WTC11 (cell line): ENCODE results near the gene GCFC2. TPM values are rescaled to one million over a fixed set of nuclear protein-coding genes. Genes with fewer than 3 reads are reported as not detected.

Source experiments
- ATAC-seq: fragments of 200-7000 bp; cut with Tn5 transposase; 2 replicates; pipeline ENCODE4 v1.10.0; 2021; ENCODE audit warnings: mild to moderate bottlenecking, moderate library complexity
- CTCF ChIA-PET: fragments of 300-600 bp; sonication (Branson Sonifier 250); formaldehyde crosslinking; loops from one replicate; lab custom pipeline; 2021; ENCODE audit warnings: antibody characterized with exemption; lab: Charles Lee
- POLR2A ChIA-PET: fragments of 350-600 bp; sonication (Branson Sonifier 250); formaldehyde crosslinking; loops from one replicate; lab custom pipeline; 2021; ENCODE audit warnings: antibody characterized with exemption; lab: Charles Lee
- DNase-seq: peaks from one replicate; pipeline ENCODE4 v3.0.0; 2021; ENCODE audit warnings: low spot score
- H3K27ac Mint-ChIP-seq: 2 replicates; pipeline ENCODE4 v1.8.0; 2021; ENCODE audit warnings: mixed read lengths
- H3K27me3 Mint-ChIP-seq: 2 replicates; pipeline ENCODE4 v1.8.0; 2021; ENCODE audit warnings: low read depth, mild to moderate bottlenecking, moderate library complexity, mixed read lengths
- H3K36me3 Mint-ChIP-seq: 2 replicates; pipeline ENCODE4 v1.8.0; 2021; ENCODE audit warnings: mixed read lengths
- H3K4me1 Mint-ChIP-seq: 2 replicates; pipeline ENCODE4 v1.8.0; 2022; ENCODE audit warnings: mixed read lengths
- H3K4me3 Mint-ChIP-seq: 2 replicates; pipeline ENCODE4 v1.8.0; 2021; ENCODE audit warnings: mild to moderate bottlenecking, moderate library complexity, mixed read lengths
- H3K9me3 Mint-ChIP-seq: 2 replicates; pipeline ENCODE4 v1.8.0; 2021; ENCODE audit warnings: mixed read lengths
- AFF4 ChIP-seq: sonication (generic); formaldehyde crosslinking; IDR thresholded peaks from 2 replicates; pipeline ENCODE4 v1.8.1; 2023; ENCODE audit warnings: mild to moderate bottlenecking, missing genetic modification reagents, borderline replicate concordance
- AR ChIP-seq: fragments of 250-450 bp; sonication (Bioruptor Pico); IDR thresholded peaks from 2 replicates; pipeline ENCODE4 v1.9.0; 2021; ENCODE audit warnings: mild to moderate bottlenecking
- ATF1 ChIP-seq: sonication (generic); formaldehyde crosslinking; IDR thresholded peaks from 2 replicates; pipeline ENCODE4 v1.8.1; 2023; ENCODE audit warnings: mild to moderate bottlenecking, moderate library complexity, missing genetic modification reagents
- ATF2 ChIP-seq: sonication (generic); formaldehyde crosslinking; IDR thresholded peaks from 2 replicates; pipeline ENCODE4 v1.8.1; 2022; ENCODE audit warnings: low read depth, missing genetic modification reagents, borderline replicate concordance
- ERG ChIP-seq: fragments of 250-450 bp; sonication (Bioruptor Pico); IDR thresholded peaks from 2 replicates; pipeline ENCODE4 v1.8.0; 2021; ENCODE audit warnings: mild to moderate bottlenecking
- ESRRA ChIP-seq: sonication (generic); formaldehyde crosslinking; IDR thresholded peaks from 2 replicates; pipeline ENCODE4 v1.8.1; 2022; ENCODE audit warnings: mild to moderate bottlenecking, missing genetic modification reagents, borderline replicate concordance
- FOXJ3 ChIP-seq: sonication (generic); formaldehyde crosslinking; IDR thresholded peaks from 2 replicates; pipeline ENCODE4 v1.9.0; 2021; ENCODE audit warnings: missing genetic modification reagents, mild to moderate bottlenecking, borderline replicate concordance
- NR3C1 ChIP-seq: sonication (generic); formaldehyde crosslinking; conservative IDR thresholded peaks from 2 replicates; pipeline ENCODE4 v1.8.1; 2023; ENCODE audit warnings: low read depth, mild to moderate bottlenecking, missing genetic modification reagents
- SP1 ChIP-seq: sonication (generic); formaldehyde crosslinking; conservative IDR thresholded peaks from 2 replicates; pipeline ENCODE4 v1.8.1; 2022; ENCODE audit warnings: missing genetic modification reagents
- TEAD4 ChIP-seq: sonication (generic); formaldehyde crosslinking; IDR thresholded peaks from 2 replicates; pipeline ENCODE4 v1.8.0; 2022; ENCODE audit warnings: mild to moderate bottlenecking, missing genetic modification reagents
- USF2 ChIP-seq: sonication (generic); formaldehyde crosslinking; IDR thresholded peaks from 2 replicates; pipeline ENCODE4 v1.8.1; 2023; ENCODE audit warnings: mild to moderate bottlenecking, missing genetic modification reagents, moderate library complexity
- ZNF263 ChIP-seq: sonication (generic); formaldehyde crosslinking; IDR thresholded peaks from 2 replicates; pipeline ENCODE4 v1.8.1; 2022; ENCODE audit warnings: low read depth, mild to moderate bottlenecking, moderate library complexity, missing genetic modification reagents
- ZNF281 ChIP-seq: sonication (generic); formaldehyde crosslinking; IDR thresholded peaks from 2 replicates; pipeline ENCODE4 v1.8.0; 2023; ENCODE audit warnings: mild to moderate bottlenecking, missing genetic modification reagents
- total RNA-seq: library from RNA; stranded (reverse); gene quantifications from 3 replicates; pipeline ENCODE4 v1.2.3, GENCODE V29; 2021
- TF ChIP-seq, protein P1 (sequence below): fragments of 250-450 bp; sonication (Bioruptor Pico); IDR thresholded peaks from 2 replicates; pipeline ENCODE4 v2.1.2; 2022; ENCODE audit warnings: mild to moderate bottlenecking, moderate library complexity
- TF ChIP-seq, protein P2 (sequence below): sonication (generic); formaldehyde crosslinking; IDR thresholded peaks from 2 replicates; pipeline ENCODE4 v1.8.1; 2022; ENCODE audit warnings: mild to moderate bottlenecking, moderate library complexity, missing genetic modification reagents
- TF ChIP-seq, protein P3 (sequence below): fragments of 250-450 bp; sonication (Bioruptor Pico); IDR thresholded peaks from 2 replicates; pipeline ENCODE4 v1.9.0; 2021; ENCODE audit warnings: mild to moderate bottlenecking

The GCFC2 gene
- total RNA-seq, 1 experiment from 2014 or later = 14.4 TPM

DNA sequence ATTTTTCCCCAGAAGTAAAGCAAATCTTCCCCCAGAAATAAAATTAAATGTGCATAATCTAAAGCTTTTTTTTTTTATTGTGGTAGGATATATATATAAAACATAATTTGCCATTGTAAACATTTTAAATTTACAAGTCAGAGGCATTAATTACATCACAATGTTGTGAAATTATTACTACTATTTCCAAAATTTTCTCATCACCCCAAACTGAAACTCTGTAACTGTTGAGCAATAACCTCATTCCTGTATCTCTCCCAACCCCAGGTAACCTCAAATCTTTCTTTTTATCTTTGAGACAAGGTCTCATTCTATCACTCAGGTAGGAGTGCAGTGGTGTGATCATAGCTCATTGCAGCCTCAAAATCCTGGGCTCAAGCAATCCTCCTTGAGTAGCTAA lies 52.9 kb downstream of the GCFC2 start:
- no peaks in the 10 kb centered on the region for H3K27me3 Mint-ChIP-seq
- H3K4me1 Mint-ChIP-seq = peaks cover 12% of the 10 kb centered on the region
- no peak for ATAC-seq
- no peak overlapping the region for H3K27ac Mint-ChIP-seq
- peaks cover 61% of the 10 kb centered on the region for H3K36me3 Mint-ChIP-seq
- no peak for DNase-seq
- no peaks in the 10 kb centered on the region for H3K9me3 Mint-ChIP-seq
- ChIA-PET CTCF (interaction anchor here (2.6 kb wide), 1 partner anchor 17 kb away, joined by 12 read pairs; no protein-coding TSS in a partner anchor), POLR2A (no interaction called here)
- no peak overlapping the region for H3K4me3 Mint-ChIP-seq
- no peak for TF ChIP-seq FOXJ3
- TF ChIP-seq, protein P1, sequence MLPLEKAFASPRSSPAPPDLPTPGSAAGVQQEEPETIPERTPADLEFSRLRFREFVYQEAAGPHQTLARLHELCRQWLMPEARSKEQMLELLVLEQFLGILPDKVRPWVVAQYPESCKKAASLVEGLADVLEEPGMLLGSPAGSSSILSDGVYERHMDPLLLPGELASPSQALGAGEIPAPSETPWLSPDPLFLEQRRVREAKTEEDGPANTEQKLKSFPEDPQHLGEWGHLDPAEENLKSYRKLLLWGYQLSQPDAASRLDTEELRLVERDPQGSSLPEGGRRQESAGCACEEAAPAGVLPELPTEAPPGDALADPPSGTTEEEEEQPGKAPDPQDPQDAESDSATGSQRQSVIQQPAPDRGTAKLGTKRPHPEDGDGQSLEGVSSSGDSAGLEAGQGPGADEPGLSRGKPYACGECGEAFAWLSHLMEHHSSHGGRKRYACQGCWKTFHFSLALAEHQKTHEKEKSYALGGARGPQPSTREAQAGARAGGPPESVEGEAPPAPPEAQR (CRISPR knock-in tag) = no peak
- TF ChIP-seq AFF4 (CRISPR knock-in tag) = no peak
- no peak for TF ChIP-seq USF2 (CRISPR knock-in tag)
- no peak for TF ChIP-seq ERG (CRISPR knock-in tag)
- TF ChIP-seq NR3C1 (CRISPR knock-in tag) = no peak
- TF ChIP-seq SP1 (CRISPR knock-in tag) = no peak
- TF ChIP-seq ATF2 (CRISPR knock-in tag) = no peak
- TF ChIP-seq ESRRA (CRISPR knock-in tag) = no peak
- no peak for TF ChIP-seq ZNF263 (CRISPR knock-in tag)
- TF ChIP-seq, protein P2, sequence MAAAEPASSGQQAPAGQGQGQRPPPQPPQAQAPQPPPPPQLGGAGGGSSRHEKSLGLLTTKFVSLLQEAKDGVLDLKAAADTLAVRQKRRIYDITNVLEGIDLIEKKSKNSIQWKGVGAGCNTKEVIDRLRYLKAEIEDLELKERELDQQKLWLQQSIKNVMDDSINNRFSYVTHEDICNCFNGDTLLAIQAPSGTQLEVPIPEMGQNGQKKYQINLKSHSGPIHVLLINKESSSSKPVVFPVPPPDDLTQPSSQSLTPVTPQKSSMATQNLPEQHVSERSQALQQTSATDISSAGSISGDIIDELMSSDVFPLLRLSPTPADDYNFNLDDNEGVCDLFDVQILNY (CRISPR knock-in tag) = no peak
- TF ChIP-seq TEAD4 (CRISPR knock-in tag) = no peak
- no peak for TF ChIP-seq ZNF281
- TF ChIP-seq ATF1 (CRISPR knock-in tag) = no peak
- TF ChIP-seq AR (CRISPR knock-in tag) = no peak
- TF ChIP-seq, protein P3, sequence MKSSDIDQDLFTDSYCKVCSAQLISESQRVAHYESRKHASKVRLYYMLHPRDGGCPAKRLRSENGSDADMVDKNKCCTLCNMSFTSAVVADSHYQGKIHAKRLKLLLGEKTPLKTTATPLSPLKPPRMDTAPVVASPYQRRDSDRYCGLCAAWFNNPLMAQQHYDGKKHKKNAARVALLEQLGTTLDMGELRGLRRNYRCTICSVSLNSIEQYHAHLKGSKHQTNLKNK (CRISPR knock-in tag) = no peak
